Hepatocyte (in vitro differentiated cells): ENCODE measurements around the gene INTS4.
"Not testable (repeated sequence)": the region's sequence is repeated elsewhere in the genome, so short reads cannot be mapped to it uniquely, and the experiment has no call there.

Source experiments
- EZH2 ChIP-seq: fragments of 200-600 bp; sonication (generic); IDR thresholded peaks from 2 replicates; pipeline ENCODE4 v1.6.1; 2016; ENCODE audit warnings: antibody characterized with exemption, mild to moderate bottlenecking, borderline replicate concordance
- EZH2phosphoT487 ChIP-seq: fragments of 200-600 bp; sonication (generic); IDR thresholded peaks from one replicate; pipeline ENCODE4 v1.6.1; 2018; ENCODE audit warnings: antibody characterized with exemption, mild to moderate bottlenecking, low read depth, moderate library complexity; ENCODE audit not compliant: unreplicated experiment, severe bottlenecking
- TF ChIP-seq, protein P1 (sequence below): fragments of 200-600 bp; sonication (generic); IDR thresholded peaks from 2 replicates; pipeline ENCODE4 v1.5.1; 2016; ENCODE audit warnings: antibody characterized with exemption, mild to moderate bottlenecking; ENCODE audit not compliant: poor library complexity

DNA sequence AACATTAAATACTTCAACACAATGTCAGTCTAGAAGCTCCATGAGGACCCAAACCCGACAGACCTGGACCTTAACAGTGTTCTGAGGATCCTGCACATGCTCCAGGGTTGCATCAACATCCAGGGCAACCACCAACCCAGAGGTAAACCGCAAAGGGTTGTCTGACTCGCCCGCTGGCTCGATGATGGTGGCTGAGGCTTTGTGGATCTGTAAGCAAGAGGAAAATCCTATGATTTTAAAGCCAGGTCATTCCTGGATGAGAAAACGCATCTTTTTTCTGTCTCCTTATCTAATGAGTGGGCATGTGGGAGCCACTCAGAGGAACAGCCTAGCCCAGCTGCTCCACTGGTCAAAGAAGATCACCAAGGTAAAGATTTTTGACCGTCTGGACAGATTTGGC, 103.2 kb downstream of the INTS4 start:
- TF ChIP-seq, protein P1, sequence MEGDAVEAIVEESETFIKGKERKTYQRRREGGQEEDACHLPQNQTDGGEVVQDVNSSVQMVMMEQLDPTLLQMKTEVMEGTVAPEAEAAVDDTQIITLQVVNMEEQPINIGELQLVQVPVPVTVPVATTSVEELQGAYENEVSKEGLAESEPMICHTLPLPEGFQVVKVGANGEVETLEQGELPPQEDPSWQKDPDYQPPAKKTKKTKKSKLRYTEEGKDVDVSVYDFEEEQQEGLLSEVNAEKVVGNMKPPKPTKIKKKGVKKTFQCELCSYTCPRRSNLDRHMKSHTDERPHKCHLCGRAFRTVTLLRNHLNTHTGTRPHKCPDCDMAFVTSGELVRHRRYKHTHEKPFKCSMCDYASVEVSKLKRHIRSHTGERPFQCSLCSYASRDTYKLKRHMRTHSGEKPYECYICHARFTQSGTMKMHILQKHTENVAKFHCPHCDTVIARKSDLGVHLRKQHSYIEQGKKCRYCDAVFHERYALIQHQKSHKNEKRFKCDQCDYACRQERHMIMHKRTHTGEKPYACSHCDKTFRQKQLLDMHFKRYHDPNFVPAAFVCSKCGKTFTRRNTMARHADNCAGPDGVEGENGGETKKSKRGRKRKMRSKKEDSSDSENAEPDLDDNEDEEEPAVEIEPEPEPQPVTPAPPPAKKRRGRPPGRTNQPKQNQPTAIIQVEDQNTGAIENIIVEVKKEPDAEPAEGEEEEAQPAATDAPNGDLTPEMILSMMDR = not testable (repeated sequence)
- not testable (repeated sequence) for TF ChIP-seq EZH2, EZH2phosphoT487
